Measurements from ENCODE around the gene LHCGR. TPM values are rescaled to one million over a fixed set of nuclear protein-coding genes. Genes with fewer than 3 reads are reported as not detected.

Gene LHCGR
- total RNA-seq, 1 donor from 2014 or later = 0.13 TPM

DNA sequence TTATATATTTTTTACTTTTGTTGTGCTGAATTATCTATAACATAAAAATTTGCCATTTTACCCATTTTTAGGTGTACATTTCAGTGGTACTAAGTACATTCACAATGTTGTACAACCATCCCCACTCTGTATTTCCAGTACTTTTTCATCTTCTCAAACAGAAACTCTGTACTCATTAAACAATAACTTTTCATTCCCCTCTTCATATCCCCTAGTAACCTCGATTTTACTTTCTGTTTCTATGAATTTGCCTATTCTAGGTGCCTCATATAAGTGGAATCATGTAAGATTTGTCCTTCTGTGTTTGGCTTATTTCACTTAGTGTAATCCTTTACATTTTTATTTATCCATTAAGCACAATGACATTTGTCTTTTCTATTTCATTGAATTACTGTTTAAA lies 86.5 kb downstream of the LHCGR start:
- Mint-ChIP-seq H3K9me3 (peaks cover 15% of the 10 kb centered on the region), H3K27ac (no peak overlapping the region), H3K27me3 (ENCODE audit: low read depth) (no peaks in the 10 kb centered on the region), H3K4me3 (no peak overlapping the region), H3K36me3 (peaks cover 16% of the 10 kb centered on the region), H3K4me1 (no peaks in the 10 kb centered on the region)
- DNase-seq (ENCODE audit: low spot score in 2 of 2, unreplicated experiment in 2 of 2) = no peak
- TF ChIP-seq, protein P1, sequence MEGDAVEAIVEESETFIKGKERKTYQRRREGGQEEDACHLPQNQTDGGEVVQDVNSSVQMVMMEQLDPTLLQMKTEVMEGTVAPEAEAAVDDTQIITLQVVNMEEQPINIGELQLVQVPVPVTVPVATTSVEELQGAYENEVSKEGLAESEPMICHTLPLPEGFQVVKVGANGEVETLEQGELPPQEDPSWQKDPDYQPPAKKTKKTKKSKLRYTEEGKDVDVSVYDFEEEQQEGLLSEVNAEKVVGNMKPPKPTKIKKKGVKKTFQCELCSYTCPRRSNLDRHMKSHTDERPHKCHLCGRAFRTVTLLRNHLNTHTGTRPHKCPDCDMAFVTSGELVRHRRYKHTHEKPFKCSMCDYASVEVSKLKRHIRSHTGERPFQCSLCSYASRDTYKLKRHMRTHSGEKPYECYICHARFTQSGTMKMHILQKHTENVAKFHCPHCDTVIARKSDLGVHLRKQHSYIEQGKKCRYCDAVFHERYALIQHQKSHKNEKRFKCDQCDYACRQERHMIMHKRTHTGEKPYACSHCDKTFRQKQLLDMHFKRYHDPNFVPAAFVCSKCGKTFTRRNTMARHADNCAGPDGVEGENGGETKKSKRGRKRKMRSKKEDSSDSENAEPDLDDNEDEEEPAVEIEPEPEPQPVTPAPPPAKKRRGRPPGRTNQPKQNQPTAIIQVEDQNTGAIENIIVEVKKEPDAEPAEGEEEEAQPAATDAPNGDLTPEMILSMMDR (IDR thresholded peaks at IDR 0.05; ENCODE audit: unreplicated experiment) = no peak

DNA sequence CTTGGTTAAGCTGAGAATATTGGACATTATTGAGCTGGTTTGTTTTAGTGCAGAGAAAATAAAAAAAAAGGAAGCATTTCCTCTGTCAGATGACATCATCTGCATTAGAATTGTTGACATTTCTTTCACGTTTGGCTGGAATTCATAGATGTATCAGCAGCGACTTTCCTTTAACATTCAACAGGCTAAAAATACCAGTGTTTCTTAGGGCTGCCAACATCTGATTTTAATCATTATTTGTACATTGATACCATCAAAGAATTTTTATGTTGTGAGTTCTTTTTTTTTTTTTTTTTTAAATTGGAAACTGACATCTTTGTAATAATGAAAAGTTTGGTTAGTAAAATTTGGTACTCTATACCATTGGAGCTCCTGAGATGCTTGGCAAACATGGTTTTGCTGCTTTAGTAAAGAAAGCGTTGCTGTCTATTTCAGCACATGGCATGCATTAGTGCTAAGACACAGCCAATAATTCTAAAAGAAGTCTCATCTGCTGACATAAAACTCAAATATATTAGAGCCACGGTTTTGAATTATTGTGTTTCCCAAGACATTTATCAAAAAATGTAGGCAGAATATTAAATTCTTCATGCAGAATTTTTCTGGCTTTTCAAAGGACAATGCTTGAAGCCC lies 104.2 kb downstream of the LHCGR start:
- peak overlapping the region; percentile 27 for H3K27ac Mint-ChIP-seq
- TF ChIP-seq, protein P1 (IDR thresholded peaks at IDR 0.05; ENCODE audit: unreplicated experiment) = no peak
- no peaks in the 10 kb centered on the region for H3K9me3 Mint-ChIP-seq
- H3K4me1 Mint-ChIP-seq = peaks cover 17% of the 10 kb centered on the region
- no peak for DNase-seq (ENCODE audit: low spot score in 2 of 2, unreplicated experiment in 2 of 2)
- H3K4me3 Mint-ChIP-seq = no peak overlapping the region
- H3K36me3 Mint-ChIP-seq = no peaks in the 10 kb centered on the region
- H3K27me3 Mint-ChIP-seq (ENCODE audit: low read depth) = no peaks in the 10 kb centered on the region

DNA sequence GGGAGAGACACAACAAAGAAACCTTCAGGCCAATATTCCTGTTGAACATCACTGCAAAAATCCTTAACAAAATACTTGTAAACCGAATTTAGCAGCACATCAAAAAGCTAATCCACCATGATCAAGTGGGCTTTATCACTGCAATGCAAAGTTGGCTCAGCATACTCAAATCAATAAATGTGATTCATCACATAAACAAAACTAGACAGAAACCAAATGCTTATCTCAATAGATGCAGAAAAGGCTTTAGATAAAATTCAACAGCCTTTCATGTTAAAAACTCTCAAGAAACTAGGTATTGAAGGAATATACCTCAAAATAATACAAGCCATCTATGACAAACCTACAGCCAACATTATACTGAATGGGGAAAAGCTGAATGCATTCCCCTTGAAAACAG lies 117.3 kb downstream of the LHCGR start:
- TF ChIP-seq, protein P1 (IDR thresholded peaks at IDR 0.05; ENCODE audit: unreplicated experiment) = no peak
- H3K9me3 Mint-ChIP-seq = peaks cover 28% of the 10 kb centered on the region
- peaks cover 19% of the 10 kb centered on the region for H3K36me3 Mint-ChIP-seq
- H3K4me1 Mint-ChIP-seq = peaks cover 4% of the 10 kb centered on the region
- H3K4me3 Mint-ChIP-seq = no peak overlapping the region
- no peak overlapping the region for H3K27ac Mint-ChIP-seq
- no peaks in the 10 kb centered on the region for H3K27me3 Mint-ChIP-seq (ENCODE audit: low read depth)
- no peak for DNase-seq (ENCODE audit: low spot score in 2 of 2, unreplicated experiment in 2 of 2)

Other genes with a start within 250 kb of the LHCGR start
- 35.0 to 36.5 TPM (median 35.8 TPM) in 3 replicates for gene STON1, start 225.6 kb downstream of the LHCGR start, total RNA-seq
- gene GTF2A1L, start 137.9 kb downstream of the LHCGR start, total RNA-seq = 0.69 TPM in 1 of 3 replicates, not detected in the others